HUES6 (cell line): ENCODE measurements around the gene CAMTA2.
"Not testable (repeated sequence)": the region's sequence is repeated elsewhere in the genome, so short reads cannot be mapped to it uniquely, and the experiment has no call there.

ENCODE experiments used
- H3K27ac ChIP-seq: 2 replicates; pipeline ENCODE4 v1.7.0; 2013; ENCODE audit warnings: low read depth, mild to moderate bottlenecking, low read length, inconsistent platforms
- H3K27me3 ChIP-seq: 2 replicates; pipeline ENCODE4 v1.6.1; 2013; ENCODE audit warnings: low read length; ENCODE audit not compliant: control insufficient read depth, insufficient read depth
- H3K36me3 ChIP-seq: 2 replicates; pipeline ENCODE4 v1.6.1; 2013; ENCODE audit warnings: low read length; ENCODE audit not compliant: control insufficient read depth, insufficient read depth
- H3K4me1 ChIP-seq: 2 replicates; pipeline ENCODE4 v1.6.1; 2013; ENCODE audit warnings: low read length; ENCODE audit not compliant: control insufficient read depth, insufficient read depth
- H3K4me3 ChIP-seq: 2 replicates; pipeline ENCODE4 v1.5.1; 2013; ENCODE audit warnings: low read depth, low read length
- H3K9ac ChIP-seq: one replicate; pipeline ENCODE4 v1.6.1; 2013; ENCODE audit warnings: mild to moderate bottlenecking, low read length
- H3K9me3 ChIP-seq: 2 replicates; pipeline ENCODE4 v1.6.1; 2013; ENCODE audit warnings: low read depth, low read length; ENCODE audit not compliant: control insufficient read depth, insufficient read depth

The CAMTA2 gene

GRCh38 chr17:4938069-4938491 lies 49.4 kb downstream of the CAMTA2 start:
- H3K4me3 ChIP-seq, result no peak overlapping the region
- H3K4me1 ChIP-seq, result peaks cover 13% of the 10 kb centered on the region
- no peak overlapping the region for H3K27ac ChIP-seq
- peaks cover 38% of the 10 kb centered on the region for H3K36me3 ChIP-seq
- no peaks in the 10 kb centered on the region for H3K27me3 ChIP-seq
- no peaks in the 10 kb centered on the region for H3K9me3 ChIP-seq
- peak overlapping the region; percentile 97 for H3K9ac ChIP-seq

GRCh38 chr17:4937553-4937952 lies 49.9 kb downstream of the CAMTA2 start:
- H3K9ac ChIP-seq, result no peak overlapping the region
- H3K27ac ChIP-seq, result no peak overlapping the region

GRCh38 chr17:4936436-4936835 lies 51.0 kb downstream of the CAMTA2 start:
- H3K9me3 ChIP-seq, result no peaks in the 10 kb centered on the region
- no peak overlapping the region for H3K27ac ChIP-seq
- peaks cover 13% of the 10 kb centered on the region for H3K4me1 ChIP-seq
- H3K36me3 ChIP-seq, result peaks cover 35% of the 10 kb centered on the region
- no peaks in the 10 kb centered on the region for H3K27me3 ChIP-seq
- H3K4me3 ChIP-seq, result no peak overlapping the region
- no peak overlapping the region for H3K9ac ChIP-seq

More at GRCh38 chr17:4937553-4937952, 49.9 kb downstream of the CAMTA2 start:
- H3K27me3 ChIP-seq, result no peaks in the 10 kb centered on the region
- peaks cover 13% of the 10 kb centered on the region for H3K4me1 ChIP-seq
- no peak overlapping the region for H3K4me3 ChIP-seq
- peaks cover 37% of the 10 kb centered on the region for H3K36me3 ChIP-seq
- H3K9me3 ChIP-seq, result no peaks in the 10 kb centered on the region

GRCh38 chr17:4935650-4936049 lies 51.8 kb downstream of the CAMTA2 start:
- Histone ChIP-seq H3K4me1 (peaks cover 10% of the 10 kb centered on the region), H3K27me3 (no peaks in the 10 kb centered on the region), H3K9me3 (no peaks in the 10 kb centered on the region), H3K36me3 (peaks cover 41% of the 10 kb centered on the region), H3K4me3 (no peak overlapping the region), H3K27ac (no peak overlapping the region), H3K9ac (no peak overlapping the region)

- peaks cover 10% of the 10 kb centered on the region for H3K4me1 ChIP-seq
- peaks cover 42% of the 10 kb centered on the region for H3K36me3 ChIP-seq
- H3K27ac ChIP-seq, result no peak overlapping the region
- H3K27me3 ChIP-seq, result no peaks in the 10 kb centered on the region
- no peak overlapping the region for H3K4me3 ChIP-seq
- no peak overlapping the region for H3K9ac ChIP-seq
- H3K9me3 ChIP-seq, result no peaks in the 10 kb centered on the region
Measured at GRCh38 chr17:4934173-4934979, 53.1 kb downstream of the CAMTA2 start.

GRCh38 chr17:4933646-4934045 lies 53.8 kb downstream of the CAMTA2 start:
- Histone ChIP-seq H3K27me3 (no peaks in the 10 kb centered on the region), H3K9me3 (no peaks in the 10 kb centered on the region), H3K27ac (no peak overlapping the region), H3K4me1 (peaks cover 6% of the 10 kb centered on the region), H3K4me3 (no peak overlapping the region), H3K36me3 (peaks cover 49% of the 10 kb centered on the region), H3K9ac (no peak overlapping the region)

GRCh38 chr17:4932756-4933155 lies 54.7 kb downstream of the CAMTA2 start:
- no peaks in the 10 kb centered on the region for H3K27me3 ChIP-seq
- H3K9me3 ChIP-seq, result no peaks in the 10 kb centered on the region
- H3K4me3 ChIP-seq, result no peak overlapping the region
- H3K27ac ChIP-seq, result no peak overlapping the region
- H3K36me3 ChIP-seq, result peaks cover 42% of the 10 kb centered on the region
- no peak overlapping the region for H3K9ac ChIP-seq
- peaks cover 4% of the 10 kb centered on the region; the same call in 1 of the 2 replicates for H3K4me1 ChIP-seq

- Histone ChIP-seq H3K36me3 (peaks cover 35% of the 10 kb centered on the region), H3K9ac (no peak within 1 kb of the TSS), H3K4me3 (no peak within 1 kb of the TSS), H3K27ac (no peak within 1 kb of the TSS), H3K27me3 (no peaks in the 10 kb centered on the region), H3K9me3 (no peaks in the 10 kb centered on the region), H3K4me1 (peaks cover 4% of the 10 kb centered on the region; the same call in 1 of the 2 replicates)
Measured at GRCh38 chr17:4931963-4932362, 55.5 kb downstream of the CAMTA2 start, which contains the start of gene GP1BA. Gene GP1BA, plus strand, starts transcription at chr17:4932277. Its CDS starts 328 bp downstream, at chr17:4932605.

GRCh38 chr17:4928881-4929280 lies 58.6 kb downstream of the CAMTA2 start:
- Histone ChIP-seq H3K36me3 (peaks cover 23% of the 10 kb centered on the region; the same call in 1 of the 2 replicates), H3K4me1 (0 out of 2 replicates have a peak, but pooled peaks cover under 1% of the 10 kb centered on the region), H3K4me3 (no peak overlapping the region), H3K27me3 (no peaks in the 10 kb centered on the region), H3K9me3 (no peaks in the 10 kb centered on the region), H3K27ac (no peak overlapping the region), H3K9ac (no peak overlapping the region)

- not testable (repeated sequence) for H3K27ac ChIP-seq, H3K9me3 ChIP-seq, H3K4me3 ChIP-seq, H3K27me3 ChIP-seq, H3K4me1 ChIP-seq, H3K9ac ChIP-seq
- H3K36me3 ChIP-seq, result peaks cover 15% of the 10 kb centered on the region; the same call in 1 of the 2 replicates
Measured at GRCh38 chr17:4926577-4927335, 60.7 kb downstream of the CAMTA2 start.

GRCh38 chr17:4921320-4921719 lies 66.2 kb downstream of the CAMTA2 start:
- no peak overlapping the region for H3K9ac ChIP-seq
- peaks cover 9% of the 10 kb centered on the region; the same call in 1 of the 2 replicates for H3K4me1 ChIP-seq
- no peaks in the 10 kb centered on the region for H3K36me3 ChIP-seq
- H3K27ac ChIP-seq, result no peak overlapping the region
- H3K4me3 ChIP-seq, result no peak overlapping the region
- no peaks in the 10 kb centered on the region for H3K9me3 ChIP-seq
- H3K27me3 ChIP-seq, result no peaks in the 10 kb centered on the region
